Measurements from ENCODE around the gene GCM1.

Gene GCM1

DNA sequence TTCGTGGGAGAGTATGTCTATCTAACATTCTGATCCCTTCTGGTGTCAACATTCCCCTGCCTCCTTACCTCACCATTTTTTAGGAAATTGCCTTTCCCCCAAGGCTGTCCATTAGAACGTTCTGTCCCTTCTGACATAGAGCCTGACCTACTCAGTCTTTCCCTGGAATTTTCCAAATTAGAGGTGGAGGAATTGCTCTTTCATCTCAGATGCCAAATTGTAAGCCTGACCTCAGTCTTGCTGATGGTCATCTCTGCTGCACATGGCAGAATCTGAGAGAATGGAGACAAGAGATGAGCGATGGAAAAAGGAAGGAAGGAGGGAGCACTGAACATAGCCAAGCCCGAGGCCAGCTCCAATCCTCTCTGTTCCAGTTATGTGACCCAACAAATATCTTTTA lies 5.4 kb upstream of the GCM1 start:
- Histone ChIP-seq H3K27ac (ENCODE audit: low read depth, low read length) (no peak overlapping the region), H3K4me1 (ENCODE audit: control insufficient read depth in 1 of 2, insufficient read depth in 2 of 2, low read length in 2 of 2) (no peaks in the 10 kb centered on the region), H3K4me3 (ENCODE audit: low read depth in 1 of 2, low read length in 2 of 2) (no peak overlapping the region), H3K9me3 (ENCODE audit: control insufficient read depth in 1 of 2, low read length in 2 of 2) (no peaks in the 10 kb centered on the region), H3K27me3 (ENCODE audit: control insufficient read depth in 1 of 2, insufficient read depth in 2 of 2, low read length in 2 of 2) (no peaks in the 10 kb centered on the region), H3K9ac (ENCODE audit: low read depth in 1 of 2, low read length in 2 of 2) (no peak overlapping the region), H3K36me3 (ENCODE audit: control insufficient read depth in 1 of 2, insufficient read depth in 2 of 2, low read length in 2 of 2) (no peaks in the 10 kb centered on the region)

DNA sequence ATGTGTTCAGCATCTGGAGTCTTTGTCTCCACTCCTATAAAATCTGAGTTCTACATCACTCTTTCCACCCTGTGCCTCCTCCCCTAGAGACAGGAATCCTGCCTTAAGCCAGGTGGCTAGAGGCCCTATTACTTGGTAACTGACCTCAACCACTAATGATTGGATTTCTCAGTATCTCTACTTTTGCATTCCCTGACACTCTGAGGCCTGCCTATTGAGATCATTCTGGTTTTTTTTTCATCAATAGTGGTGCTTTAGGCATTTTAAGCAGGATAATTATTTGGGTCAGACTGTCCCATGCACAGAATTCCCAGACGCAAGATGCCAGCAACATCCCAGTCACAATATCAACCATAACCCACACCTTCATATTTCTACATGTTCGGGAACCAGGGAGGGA lies 3.9 kb upstream of the GCM1 start:
- no peaks in the 10 kb centered on the region for H3K36me3 ChIP-seq (ENCODE audit: control insufficient read depth in 1 of 2, insufficient read depth in 2 of 2, low read length in 2 of 2)
- no peak overlapping the region for H3K9ac ChIP-seq (ENCODE audit: low read depth in 1 of 2, low read length in 2 of 2)
- no peak overlapping the region for H3K27ac ChIP-seq (ENCODE audit: low read depth, low read length)
- no peaks in the 10 kb centered on the region for H3K27me3 ChIP-seq (ENCODE audit: control insufficient read depth in 1 of 2, insufficient read depth in 2 of 2, low read length in 2 of 2)
- no peaks in the 10 kb centered on the region for H3K9me3 ChIP-seq (ENCODE audit: control insufficient read depth in 1 of 2, low read length in 2 of 2)
- no peak overlapping the region for H3K4me3 ChIP-seq (ENCODE audit: low read depth in 1 of 2, low read length in 2 of 2)
- H3K4me1 ChIP-seq (ENCODE audit: control insufficient read depth in 1 of 2, insufficient read depth in 2 of 2, low read length in 2 of 2): no peaks in the 10 kb centered on the region

DNA sequence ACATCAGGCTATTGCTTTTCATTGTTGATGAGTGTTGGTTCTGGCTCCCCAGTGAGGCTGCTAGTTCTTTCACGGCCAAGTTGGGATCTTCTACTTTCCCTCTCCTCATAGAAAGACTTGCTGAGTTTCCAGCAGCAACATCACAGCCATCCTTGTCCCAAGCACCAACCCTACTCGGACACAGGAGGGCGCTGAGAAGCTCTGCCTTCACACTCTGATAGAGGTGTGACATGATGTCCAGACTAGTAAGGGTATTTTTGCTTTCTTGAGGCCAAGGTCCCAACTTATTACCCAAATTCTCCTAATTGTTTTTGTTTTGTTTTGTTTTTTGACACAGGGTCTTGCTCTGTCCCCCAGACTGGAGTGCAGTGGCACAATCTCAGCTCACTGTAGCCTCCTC lies 3.0 kb upstream of the GCM1 start:
- Histone ChIP-seq H3K27me3 (ENCODE audit: control insufficient read depth in 1 of 2, insufficient read depth in 2 of 2, low read length in 2 of 2) (no peaks in the 10 kb centered on the region), H3K36me3 (ENCODE audit: control insufficient read depth in 1 of 2, insufficient read depth in 2 of 2, low read length in 2 of 2) (no peaks in the 10 kb centered on the region), H3K4me3 (ENCODE audit: low read depth in 1 of 2, low read length in 2 of 2) (no peak overlapping the region), H3K9ac (ENCODE audit: low read depth in 1 of 2, low read length in 2 of 2) (no peak overlapping the region), H3K27ac (ENCODE audit: low read depth, low read length) (no peak overlapping the region), H3K9me3 (ENCODE audit: control insufficient read depth in 1 of 2, low read length in 2 of 2) (no peaks in the 10 kb centered on the region), H3K4me1 (ENCODE audit: control insufficient read depth in 1 of 2, insufficient read depth in 2 of 2, low read length in 2 of 2) (no peaks in the 10 kb centered on the region)

DNA sequence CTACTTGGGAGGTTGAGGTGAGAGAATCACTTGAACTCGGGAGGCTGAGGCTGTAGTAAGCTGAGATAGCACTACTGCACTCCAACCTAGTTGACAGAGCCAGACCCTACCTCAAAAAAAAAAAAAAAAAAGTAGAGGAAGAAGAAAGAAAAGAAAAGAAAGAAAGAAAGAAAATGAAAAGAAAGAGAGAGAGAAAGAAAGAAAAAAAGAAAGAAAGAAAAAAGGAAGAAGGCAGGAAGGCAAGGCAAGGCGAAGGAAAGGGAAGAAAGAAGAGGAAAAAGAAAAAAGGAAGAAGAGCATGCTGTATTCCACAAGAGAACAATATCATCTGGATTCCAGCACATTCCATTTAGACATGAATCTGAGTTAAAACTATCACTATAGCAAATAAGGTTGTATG lies 3.8 kb downstream of the GCM1 start:
- no peaks in the 10 kb centered on the region for H3K27me3 ChIP-seq (ENCODE audit: control insufficient read depth in 1 of 2, insufficient read depth in 2 of 2, low read length in 2 of 2)
- H3K4me1 ChIP-seq (ENCODE audit: control insufficient read depth in 1 of 2, insufficient read depth in 2 of 2, low read length in 2 of 2): no peaks in the 10 kb centered on the region
- H3K36me3 ChIP-seq (ENCODE audit: control insufficient read depth in 1 of 2, insufficient read depth in 2 of 2, low read length in 2 of 2): no peaks in the 10 kb centered on the region
- H3K27ac ChIP-seq (ENCODE audit: low read depth, low read length): no peak overlapping the region
- H3K9ac ChIP-seq (ENCODE audit: low read depth in 1 of 2, low read length in 2 of 2): no peak overlapping the region
- H3K9me3 ChIP-seq (ENCODE audit: control insufficient read depth in 1 of 2, low read length in 2 of 2): no peaks in the 10 kb centered on the region
- H3K4me3 ChIP-seq (ENCODE audit: low read depth in 1 of 2, low read length in 2 of 2): no peak overlapping the region

DNA sequence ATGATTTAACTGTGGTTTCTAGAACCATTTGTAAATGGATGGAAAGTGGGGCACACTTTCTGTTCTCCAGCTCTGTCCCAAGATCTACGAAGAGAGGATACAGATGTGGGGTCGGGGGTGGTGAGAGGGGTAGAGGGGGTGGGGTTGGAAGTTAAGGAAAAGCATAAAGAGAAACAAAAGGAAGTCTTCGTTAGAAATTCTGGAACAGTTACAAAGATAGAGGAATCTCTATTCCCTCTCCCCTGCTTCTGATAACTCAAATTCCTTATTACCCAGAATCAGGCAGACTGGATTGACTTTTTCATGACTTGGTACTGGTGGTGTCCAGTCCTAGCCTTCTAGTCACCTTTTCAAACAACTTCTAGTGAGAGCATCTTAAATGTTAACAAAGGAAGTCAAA lies 4.9 kb downstream of the GCM1 start:
- Histone ChIP-seq H3K36me3 (ENCODE audit: control insufficient read depth in 1 of 2, insufficient read depth in 2 of 2, low read length in 2 of 2) (no peaks in the 10 kb centered on the region), H3K4me1 (ENCODE audit: control insufficient read depth in 1 of 2, insufficient read depth in 2 of 2, low read length in 2 of 2) (no peaks in the 10 kb centered on the region), H3K27ac (ENCODE audit: low read depth, low read length) (no peak overlapping the region), H3K4me3 (ENCODE audit: low read depth in 1 of 2, low read length in 2 of 2) (no peak overlapping the region), H3K27me3 (ENCODE audit: control insufficient read depth in 1 of 2, insufficient read depth in 2 of 2, low read length in 2 of 2) (no peaks in the 10 kb centered on the region), H3K9me3 (ENCODE audit: control insufficient read depth in 1 of 2, low read length in 2 of 2) (no peaks in the 10 kb centered on the region), H3K9ac (ENCODE audit: low read depth in 1 of 2, low read length in 2 of 2) (no peak overlapping the region)

DNA sequence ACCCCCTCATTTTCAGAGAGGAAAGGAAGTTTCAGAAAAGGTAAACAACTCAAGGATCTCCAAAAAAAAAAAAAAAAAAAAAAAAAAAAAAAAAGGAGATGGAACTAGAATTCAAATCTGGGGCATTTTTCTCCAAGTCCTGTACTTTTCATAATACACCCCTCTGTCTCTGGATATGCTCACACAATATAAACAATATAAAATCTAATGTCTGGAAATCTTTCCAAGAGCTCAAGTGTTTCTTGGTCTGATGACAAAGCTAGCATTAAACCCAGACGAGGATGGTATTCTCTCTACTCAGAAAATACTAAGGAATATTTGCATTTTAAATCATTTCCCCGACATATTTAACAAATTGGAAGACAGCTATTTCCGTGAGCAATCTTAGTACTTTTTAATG lies 5.8 kb downstream of the GCM1 start:
- H3K9me3 ChIP-seq (ENCODE audit: control insufficient read depth in 1 of 2, low read length in 2 of 2): no peaks in the 10 kb centered on the region
- no peak overlapping the region for H3K9ac ChIP-seq (ENCODE audit: low read depth in 1 of 2, low read length in 2 of 2)
- H3K27ac ChIP-seq (ENCODE audit: low read depth, low read length): no peak overlapping the region
- H3K36me3 ChIP-seq (ENCODE audit: control insufficient read depth in 1 of 2, insufficient read depth in 2 of 2, low read length in 2 of 2): no peaks in the 10 kb centered on the region
- H3K4me1 ChIP-seq (ENCODE audit: control insufficient read depth in 1 of 2, insufficient read depth in 2 of 2, low read length in 2 of 2): no peaks in the 10 kb centered on the region
- no peak overlapping the region for H3K4me3 ChIP-seq (ENCODE audit: low read depth in 1 of 2, low read length in 2 of 2)
- H3K27me3 ChIP-seq (ENCODE audit: control insufficient read depth in 1 of 2, insufficient read depth in 2 of 2, low read length in 2 of 2): no peaks in the 10 kb centered on the region

DNA sequence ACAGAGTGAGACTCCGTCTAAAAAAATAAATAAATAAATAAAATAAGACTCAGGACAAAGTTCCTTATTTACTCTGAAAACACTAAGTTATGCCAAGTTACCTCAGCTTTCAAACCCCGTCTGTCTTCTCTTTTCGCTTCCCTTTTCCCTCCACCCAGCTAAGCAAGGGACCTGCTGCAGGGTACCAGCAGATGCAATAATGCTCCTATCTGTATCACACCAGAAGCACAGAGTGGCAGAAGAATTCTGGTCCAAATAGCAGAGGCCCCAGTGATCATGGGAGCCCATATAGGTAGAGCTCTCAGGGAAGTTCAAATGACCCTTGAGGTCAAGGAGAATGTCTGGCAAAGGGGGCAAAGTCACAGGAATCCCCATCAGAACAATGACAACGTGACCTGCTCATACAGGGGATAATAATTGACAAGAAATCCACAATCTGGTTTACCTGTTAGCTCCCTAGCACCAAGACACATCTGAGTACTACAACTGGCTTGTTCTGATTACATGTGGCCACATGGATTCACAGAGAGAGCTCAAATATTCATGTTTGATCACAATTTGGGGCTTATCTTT lies 8.7 kb downstream of the GCM1 start:
- Histone ChIP-seq H3K27ac (ENCODE audit: low read depth, low read length) (no peak overlapping the region), H3K9ac (ENCODE audit: low read depth in 1 of 2, low read length in 2 of 2) (no peak overlapping the region), H3K27me3 (ENCODE audit: control insufficient read depth in 1 of 2, insufficient read depth in 2 of 2, low read length in 2 of 2) (no peaks in the 10 kb centered on the region), H3K4me3 (ENCODE audit: low read depth in 1 of 2, low read length in 2 of 2) (no peak overlapping the region), H3K4me1 (ENCODE audit: control insufficient read depth in 1 of 2, insufficient read depth in 2 of 2, low read length in 2 of 2) (no peaks in the 10 kb centered on the region), H3K36me3 (ENCODE audit: control insufficient read depth in 1 of 2, insufficient read depth in 2 of 2, low read length in 2 of 2) (no peaks in the 10 kb centered on the region), H3K9me3 (ENCODE audit: control insufficient read depth in 1 of 2, low read length in 2 of 2) (no peaks in the 10 kb centered on the region)

DNA sequence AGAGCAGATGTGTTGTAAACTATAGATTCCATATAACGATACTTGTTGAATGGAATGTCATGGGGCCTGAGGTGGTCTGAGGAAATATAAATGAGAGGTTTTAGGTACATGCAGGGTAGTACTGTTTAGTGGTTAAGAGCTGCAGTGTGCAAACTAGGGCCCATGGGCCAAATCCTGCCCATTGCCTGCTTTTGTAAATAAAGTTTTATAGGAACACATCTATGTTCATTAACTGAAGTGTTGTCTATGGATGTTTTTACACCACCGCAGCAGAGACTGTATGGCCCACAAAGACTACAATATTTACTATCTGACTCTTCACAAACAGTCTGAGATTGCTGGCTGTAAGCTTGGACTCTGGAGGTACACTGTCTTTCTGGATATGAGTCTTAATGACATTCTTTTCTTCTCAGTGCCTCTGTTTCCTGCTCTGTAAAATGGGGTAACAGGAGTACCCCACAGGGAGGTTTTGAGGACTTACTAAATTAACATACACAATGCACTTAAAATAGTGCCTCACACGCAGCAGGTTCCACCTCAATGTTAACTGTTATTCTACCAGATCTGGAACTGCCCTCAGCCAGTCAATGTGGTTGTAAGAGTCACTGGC lies 12.5 kb downstream of the GCM1 start:
- no peaks in the 10 kb centered on the region for H3K27me3 ChIP-seq (ENCODE audit: control insufficient read depth in 1 of 2, insufficient read depth in 2 of 2, low read length in 2 of 2)
- H3K4me3 ChIP-seq (ENCODE audit: low read depth in 1 of 2, low read length in 2 of 2): no peak overlapping the region
- H3K9ac ChIP-seq (ENCODE audit: low read depth in 1 of 2, low read length in 2 of 2): no peak overlapping the region
- H3K9me3 ChIP-seq (ENCODE audit: control insufficient read depth in 1 of 2, low read length in 2 of 2): no peaks in the 10 kb centered on the region
- no peaks in the 10 kb centered on the region for H3K4me1 ChIP-seq (ENCODE audit: control insufficient read depth in 1 of 2, insufficient read depth in 2 of 2, low read length in 2 of 2)
- H3K36me3 ChIP-seq (ENCODE audit: control insufficient read depth in 1 of 2, insufficient read depth in 2 of 2, low read length in 2 of 2): no peaks in the 10 kb centered on the region
- no peak overlapping the region for H3K27ac ChIP-seq (ENCODE audit: low read depth, low read length)

DNA sequence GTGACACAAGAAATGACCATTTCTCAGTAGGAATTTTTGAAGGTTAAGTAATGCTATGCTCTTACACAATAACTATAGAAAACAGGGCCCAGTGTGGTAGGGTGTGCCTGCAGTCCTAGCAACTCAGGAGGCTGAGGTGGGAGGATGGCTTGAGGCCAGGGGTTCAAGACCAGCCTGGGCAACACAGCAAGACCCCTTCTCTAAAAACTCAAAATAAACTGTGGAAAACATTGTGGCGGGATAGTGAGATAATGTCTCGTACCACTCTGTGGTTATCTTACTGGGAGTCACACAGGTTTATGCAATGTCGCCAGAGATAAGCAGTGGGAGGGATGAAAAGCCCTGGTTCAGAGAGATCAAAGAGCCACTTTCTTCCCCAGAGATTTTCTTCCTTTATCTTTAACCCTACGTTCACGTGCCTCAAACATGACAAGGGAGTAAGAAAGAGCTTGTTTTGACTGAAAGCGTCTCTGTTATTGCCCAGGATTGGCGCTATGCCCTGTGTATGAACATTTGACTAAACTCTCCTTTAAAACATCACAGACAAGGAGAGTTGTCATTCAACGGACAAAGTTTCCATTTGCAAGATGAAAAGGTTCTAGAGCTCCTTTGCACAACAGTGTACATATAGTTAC lies 13.9 kb downstream of the GCM1 start:
- Histone ChIP-seq H3K4me1 (ENCODE audit: control insufficient read depth in 1 of 2, insufficient read depth in 2 of 2, low read length in 2 of 2) (no peaks in the 10 kb centered on the region), H3K27ac (ENCODE audit: low read depth, low read length) (no peak overlapping the region), H3K27me3 (ENCODE audit: control insufficient read depth in 1 of 2, insufficient read depth in 2 of 2, low read length in 2 of 2) (no peaks in the 10 kb centered on the region), H3K9ac (ENCODE audit: low read depth in 1 of 2, low read length in 2 of 2) (no peak overlapping the region), H3K4me3 (ENCODE audit: low read depth in 1 of 2, low read length in 2 of 2) (no peak overlapping the region), H3K9me3 (ENCODE audit: control insufficient read depth in 1 of 2, low read length in 2 of 2) (no peaks in the 10 kb centered on the region), H3K36me3 (ENCODE audit: control insufficient read depth in 1 of 2, insufficient read depth in 2 of 2, low read length in 2 of 2) (no peaks in the 10 kb centered on the region)

DNA sequence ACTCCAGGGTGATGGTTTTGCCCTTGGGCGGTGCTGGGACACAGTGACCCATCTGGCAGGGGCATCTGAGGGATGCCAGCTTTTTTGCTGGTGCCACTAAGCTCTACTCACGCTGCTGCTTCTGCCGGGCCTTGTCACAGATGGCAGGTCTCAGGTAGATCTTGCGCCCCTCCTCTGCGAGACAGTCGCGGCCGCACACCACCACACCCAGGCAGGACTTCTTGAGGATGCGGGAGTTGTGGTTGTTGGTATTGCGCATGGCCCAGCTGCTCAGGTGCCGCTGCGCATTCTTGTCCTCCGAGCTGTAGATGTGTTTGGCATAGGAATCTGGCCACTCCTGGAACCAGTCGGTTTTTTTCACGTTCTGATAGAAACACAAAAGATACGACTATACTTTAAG lies 14.7 kb downstream of the GCM1 start:
- H3K27ac ChIP-seq (ENCODE audit: low read depth, low read length): no peak overlapping the region
- no peaks in the 10 kb centered on the region for H3K4me1 ChIP-seq (ENCODE audit: control insufficient read depth in 1 of 2, insufficient read depth in 2 of 2, low read length in 2 of 2)
- no peaks in the 10 kb centered on the region for H3K27me3 ChIP-seq (ENCODE audit: control insufficient read depth in 1 of 2, insufficient read depth in 2 of 2, low read length in 2 of 2)
- H3K9me3 ChIP-seq (ENCODE audit: control insufficient read depth in 1 of 2, low read length in 2 of 2): no peaks in the 10 kb centered on the region
- no peaks in the 10 kb centered on the region for H3K36me3 ChIP-seq (ENCODE audit: control insufficient read depth in 1 of 2, insufficient read depth in 2 of 2, low read length in 2 of 2)
- no peak overlapping the region for H3K4me3 ChIP-seq (ENCODE audit: low read depth in 1 of 2, low read length in 2 of 2)
- H3K9ac ChIP-seq (ENCODE audit: low read depth in 1 of 2, low read length in 2 of 2): no peak overlapping the region

Measured in duodenal mucosa (tissue), 2 donors.